COLO668 (cell line): ENCODE data around the gene KDM1A.

Experiments
- DNase-seq: peaks from one replicate; lab custom pipeline; 2025; ENCODE audit not compliant: unreplicated experiment; lab: John Stamatoyannopoulos, UW

Gene KDM1A

GRCh38 chr1:23129846-23130245 lies 110.6 kb downstream of the KDM1A start:
- DNase-seq, result no peak

GRCh38 chr1:23132033-23132432 lies 112.8 kb downstream of the KDM1A start:
- no peak for DNase-seq
